GM12875 (cell line): ENCODE results near the gene CCND1.
A peak's percentile ranks its signal among the peaks of the same experiment; 100 is the strongest.
"Not testable (repeated sequence)": the region's sequence is repeated elsewhere in the genome, so short reads cannot be mapped to it uniquely, and the experiment has no call there.

Experiments
- H3K4me3 ChIP-seq: one replicate; pipeline ENCODE4 v1.5.1; 2011; ENCODE audit warnings: low read depth, low read length, control low read depth
- CTCF ChIP-seq: IDR thresholded peaks from 2 replicates; pipeline ENCODE4 v1.5.1; 2011; ENCODE audit warnings: low read depth, mild to moderate bottlenecking, control low read depth, inconsistent platforms, low read length, moderate library complexity, borderline replicate concordance; ENCODE audit not compliant: insufficient read depth

CCND1 gene

GRCh38 chr11:69682681-69683326 lies 41.8 kb downstream of the CCND1 start:
- H3K4me3 ChIP-seq, result no peak overlapping the region
- no peak for TF ChIP-seq CTCF

GRCh38 chr11:69683764-69684333 lies 42.9 kb downstream of the CCND1 start:
- peak; percentile 47; the same call in 1 of the 2 replicates for TF ChIP-seq CTCF
- no peak overlapping the region for H3K4me3 ChIP-seq

GRCh38 chr11:69684651-69685050 lies 43.7 kb downstream of the CCND1 start:
- no peak overlapping the region for H3K4me3 ChIP-seq
- TF ChIP-seq CTCF, result no peak

- no peak overlapping the region for H3K4me3 ChIP-seq
- TF ChIP-seq CTCF, result no peak
Observed at GRCh38 chr11:69685348-69685747, 44.4 kb downstream of the CCND1 start.

GRCh38 chr11:69686452-69686851 lies 45.5 kb downstream of the CCND1 start:
- no peak overlapping the region for H3K4me3 ChIP-seq
- TF ChIP-seq CTCF, result no peak

- TF ChIP-seq CTCF, result no peak
- H3K4me3 ChIP-seq, result no peak overlapping the region
Observed at GRCh38 chr11:69686856-69687255, 45.9 kb downstream of the CCND1 start.

GRCh38 chr11:69687969-69688771 lies 47.2 kb downstream of the CCND1 start:
- not testable (repeated sequence) for H3K4me3 ChIP-seq
